ENCODE measurements around the gene C6orf47. TPM values are rescaled to one million over a fixed set of nuclear protein-coding genes. Genes with fewer than 3 reads are reported as not detected.
A peak's percentile ranks its signal among the peaks of the same experiment; 100 is the strongest.

The C6orf47 gene
- total and polyA plus RNA-seq, 4 donors, result 2.0 to 10.8 (median 7.4) TPM

DNA sequence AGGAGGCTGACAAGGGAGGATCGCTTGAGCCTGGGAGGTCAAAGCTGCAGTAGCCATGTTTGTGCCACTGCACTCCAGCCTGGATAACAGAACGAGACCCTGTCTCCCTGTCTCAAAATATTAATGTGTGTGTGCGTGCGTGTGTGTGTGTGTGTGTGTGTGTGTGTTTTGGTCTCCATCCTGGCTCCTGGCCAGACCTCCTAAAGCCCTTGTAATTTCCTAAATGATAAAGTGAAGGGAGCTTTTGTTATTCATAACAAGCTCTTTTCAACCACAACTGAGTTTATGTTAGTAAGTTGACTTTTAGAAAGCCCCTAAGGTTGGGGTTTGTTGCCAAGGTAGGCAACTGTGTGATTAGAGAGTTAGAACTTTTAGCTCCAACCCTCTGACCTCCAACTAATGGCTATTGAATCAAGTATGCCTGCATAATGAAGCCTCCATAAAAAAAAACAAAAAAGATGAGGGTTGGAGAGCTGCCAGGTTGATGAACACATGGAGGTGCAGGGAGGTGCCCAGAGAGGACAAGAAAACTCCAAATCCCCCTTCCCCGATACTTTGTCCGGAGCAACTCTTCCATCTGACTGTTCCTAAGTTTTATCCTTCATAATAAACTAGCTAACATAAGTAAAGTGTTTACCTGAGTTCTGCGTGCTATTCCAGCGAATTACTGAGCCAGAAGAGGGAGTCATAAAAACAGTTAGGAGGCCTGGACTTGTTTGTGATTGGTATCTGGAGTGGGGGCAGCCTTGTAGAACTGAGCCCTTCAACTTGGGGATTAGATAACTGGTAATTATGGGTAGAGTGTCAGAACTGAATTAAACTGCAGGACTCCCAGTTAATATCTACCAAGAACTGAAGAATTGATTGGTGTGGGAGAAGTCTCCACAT, 50.8 kb downstream of the C6orf47 start:
- Histone ChIP-seq H3K9me3 (ENCODE audit: control insufficient read depth in 4 of 4, low read length in 3 of 4) (no peaks in the 10 kb centered on the region), H3K36me3 (ENCODE audit: control insufficient read depth in 4 of 4, insufficient read depth in 3 of 4, low read depth in 1 of 4, low read length in 3 of 4) (no peaks in the 10 kb centered on the region), H3K9ac (ENCODE audit: low read depth in 1 of 2, low read length in 2 of 2) (no peak overlapping the region), H3K27me3 (ENCODE audit: control insufficient read depth in 4 of 4, insufficient read depth in 4 of 4, low read length in 3 of 4) (no peaks in the 10 kb centered on the region), H3K4me3 (ENCODE audit: low read depth in 1 of 3, low read length in 3 of 3) (no peak overlapping the region), H3K27ac (ENCODE audit: low read depth in 1 of 2, low read length in 2 of 2) (no peak overlapping the region), H3K4me1 (ENCODE audit: control insufficient read depth in 4 of 4, insufficient read depth in 4 of 4, low read length in 3 of 4) (peaks cover 0 to 8% (median 8%) of the 10 kb centered on the region in 4 donors)
- 78% methylated on average over 8 of the region's 8 CpGs for WGBS
- DNase-seq (ENCODE audit: low spot score), result no peak
- TF ChIP-seq EGR1 (IDR thresholded peaks at IDR 0.05; ENCODE audit: low read depth in 2 of 2), result no peak
- TF ChIP-seq, protein P1, sequence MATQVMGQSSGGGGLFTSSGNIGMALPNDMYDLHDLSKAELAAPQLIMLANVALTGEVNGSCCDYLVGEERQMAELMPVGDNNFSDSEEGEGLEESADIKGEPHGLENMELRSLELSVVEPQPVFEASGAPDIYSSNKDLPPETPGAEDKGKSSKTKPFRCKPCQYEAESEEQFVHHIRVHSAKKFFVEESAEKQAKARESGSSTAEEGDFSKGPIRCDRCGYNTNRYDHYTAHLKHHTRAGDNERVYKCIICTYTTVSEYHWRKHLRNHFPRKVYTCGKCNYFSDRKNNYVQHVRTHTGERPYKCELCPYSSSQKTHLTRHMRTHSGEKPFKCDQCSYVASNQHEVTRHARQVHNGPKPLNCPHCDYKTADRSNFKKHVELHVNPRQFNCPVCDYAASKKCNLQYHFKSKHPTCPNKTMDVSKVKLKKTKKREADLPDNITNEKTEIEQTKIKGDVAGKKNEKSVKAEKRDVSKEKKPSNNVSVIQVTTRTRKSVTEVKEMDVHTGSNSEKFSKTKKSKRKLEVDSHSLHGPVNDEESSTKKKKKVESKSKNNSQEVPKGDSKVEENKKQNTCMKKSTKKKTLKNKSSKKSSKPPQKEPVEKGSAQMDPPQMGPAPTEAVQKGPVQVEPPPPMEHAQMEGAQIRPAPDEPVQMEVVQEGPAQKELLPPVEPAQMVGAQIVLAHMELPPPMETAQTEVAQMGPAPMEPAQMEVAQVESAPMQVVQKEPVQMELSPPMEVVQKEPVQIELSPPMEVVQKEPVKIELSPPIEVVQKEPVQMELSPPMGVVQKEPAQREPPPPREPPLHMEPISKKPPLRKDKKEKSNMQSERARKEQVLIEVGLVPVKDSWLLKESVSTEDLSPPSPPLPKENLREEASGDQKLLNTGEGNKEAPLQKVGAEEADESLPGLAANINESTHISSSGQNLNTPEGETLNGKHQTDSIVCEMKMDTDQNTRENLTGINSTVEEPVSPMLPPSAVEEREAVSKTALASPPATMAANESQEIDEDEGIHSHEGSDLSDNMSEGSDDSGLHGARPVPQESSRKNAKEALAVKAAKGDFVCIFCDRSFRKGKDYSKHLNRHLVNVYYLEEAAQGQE (IDR thresholded peaks at IDR 0.05), result no peak
- no peak for TF ChIP-seq FOXA1 (IDR thresholded peaks at IDR 0.05)
- no peak for TF ChIP-seq SP1 (IDR thresholded peaks at IDR 0.05)
- TF ChIP-seq, protein P2, sequence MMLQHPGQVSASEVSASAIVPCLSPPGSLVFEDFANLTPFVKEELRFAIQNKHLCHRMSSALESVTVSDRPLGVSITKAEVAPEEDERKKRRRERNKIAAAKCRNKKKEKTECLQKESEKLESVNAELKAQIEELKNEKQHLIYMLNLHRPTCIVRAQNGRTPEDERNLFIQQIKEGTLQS (IDR thresholded peaks at IDR 0.05), result no peak
- TF ChIP-seq RXRA (IDR thresholded peaks at IDR 0.05), result no peak

Small RNA genes within 50 kb of the gene (small RNA-seq; reads per million reads assigned to genes)
- gene MIR4646 (not detected), gene MIR6832 (not detected), gene RF00019 (not detected), gene SNORA38 (4.2 reads per million, percentile 92 among the genes with 10 or more reads in this experiment), gene UQCRHP1 (not detected)

Other genes starting within 250 kb of the C6orf47 start
Only the 30 nearest of the 37 such genes appear.
- gene MCCD1, start 131.8 kb downstream of the C6orf47 start, total RNA-seq, result under 1 TPM in 1 of 2 donors, not detected in 1; 0.56 TPM
- not detected for gene MCCD1, start 131.8 kb downstream of the C6orf47 start, polyA plus RNA-seq
- gene DDX39B, start 118.8 kb downstream of the C6orf47 start, total RNA-seq, result 100 to 1,000 TPM; 151 to 254 TPM
- gene DDX39B, start 118.8 kb downstream of the C6orf47 start, polyA plus RNA-seq, result 100 to 1,000 TPM in 1 of 2 donors, 10 to 100 TPM in 1; 75.0 to 120 TPM
- under 1 TPM; 0.14 to 0.17 TPM for gene ATP6V1G2, start 114.2 kb downstream of the C6orf47 start, total RNA-seq
- gene ATP6V1G2, start 114.2 kb downstream of the C6orf47 start, polyA plus RNA-seq, result under 1 TPM; 0.35 to 0.36 TPM
- 1 to 10 TPM; 6.7 to 8.0 TPM for gene NFKBIL1, start 113.2 kb downstream of the C6orf47 start, total RNA-seq
- 1 to 10 TPM; 3.3 to 9.6 TPM for gene NFKBIL1, start 113.2 kb downstream of the C6orf47 start, polyA plus RNA-seq
- not detected for gene LTA, start 88.5 kb downstream of the C6orf47 start, total RNA-seq
- gene LTA, start 88.5 kb downstream of the C6orf47 start, polyA plus RNA-seq, result under 1 TPM in 1 of 2 donors, not detected in 1; 0.05 TPM
- gene TNF, start 85.2 kb downstream of the C6orf47 start, total RNA-seq, result under 1 TPM; 0.19 to 0.42 TPM
- under 1 TPM in 1 of 2 donors, not detected in 1; 0.06 TPM for gene TNF, start 85.2 kb downstream of the C6orf47 start, polyA plus RNA-seq
- gene LTB, start 78.4 kb downstream of the C6orf47 start, total RNA-seq, result 1 to 10 TPM in 1 of 2 donors, under 1 TPM in 1; 0.67 to 5.3 TPM
- 1 to 10 TPM; 1.4 to 1.7 TPM for gene LTB, start 78.4 kb downstream of the C6orf47 start, polyA plus RNA-seq
- 10 to 100 TPM; 10.4 to 24.6 TPM for gene LST1, start 74.5 kb downstream of the C6orf47 start, total RNA-seq
- gene LST1, start 74.5 kb downstream of the C6orf47 start, polyA plus RNA-seq, result 10 to 100 TPM; 11.6 to 15.3 TPM
- gene NCR3, start 67.8 kb downstream of the C6orf47 start, total RNA-seq, result under 1 TPM in 1 of 2 donors, not detected in 1; 0.42 TPM
- gene NCR3, start 67.8 kb downstream of the C6orf47 start, polyA plus RNA-seq, result under 1 TPM; 0.14 to 0.71 TPM
- gene AIF1, start 45.5 kb downstream of the C6orf47 start, total RNA-seq, result 10 to 100 TPM; 12.2 to 46.8 TPM
- gene AIF1, start 45.5 kb downstream of the C6orf47 start, polyA plus RNA-seq, result 10 to 100 TPM; 24.9 to 28.6 TPM
- 10 to 100 TPM; 27.2 to 31.9 TPM for gene PRRC2A, start 40.1 kb downstream of the C6orf47 start, total RNA-seq
- gene PRRC2A, start 40.1 kb downstream of the C6orf47 start, polyA plus RNA-seq, result 10 to 100 TPM; 21.9 to 39.3 TPM
- gene BAG6, start 8.1 kb downstream of the C6orf47 start, total RNA-seq, result 100 to 1,000 TPM; 109 to 119 TPM
- 100 to 1,000 TPM in 1 of 2 donors, 10 to 100 TPM in 1; 64.9 to 116 TPM for gene BAG6, start 8.1 kb downstream of the C6orf47 start, polyA plus RNA-seq
- gene APOM, start 4.9 kb downstream of the C6orf47 start, total RNA-seq, result 100 to 1,000 TPM in 1 of 2 donors, 10 to 100 TPM in 1; 89.8 to 164 TPM
- gene APOM, start 4.9 kb downstream of the C6orf47 start, polyA plus RNA-seq, result 100 to 1,000 TPM; 182 to 587 TPM
- 10 to 100 TPM in 1 of 2 donors, 1 to 10 TPM in 1; 8.7 to 13.9 TPM for gene GPANK1, start 4.2 kb upstream of the C6orf47 start, total RNA-seq
- 10 to 100 TPM in 1 of 2 donors, 1 to 10 TPM in 1; 7.6 to 13.8 TPM for gene GPANK1, start 4.2 kb upstream of the C6orf47 start, polyA plus RNA-seq
- 10 to 100 TPM; 58.1 to 60.5 TPM for gene CSNK2B, start 5.3 kb upstream of the C6orf47 start, total RNA-seq
- gene CSNK2B, start 5.3 kb upstream of the C6orf47 start, polyA plus RNA-seq, result 100 to 1,000 TPM in 1 of 2 donors, 10 to 100 TPM in 1; 93.5 to 108 TPM
- 1 to 10 TPM; 1.4 to 5.9 TPM for gene LY6G5B, start 9.2 kb upstream of the C6orf47 start, total RNA-seq
- 1 to 10 TPM; 1.2 to 2.8 TPM for gene LY6G5B, start 9.2 kb upstream of the C6orf47 start, polyA plus RNA-seq
- gene LY6G5C, start 20.3 kb upstream of the C6orf47 start, total RNA-seq, result 1 to 10 TPM in 1 of 2 donors, under 1 TPM in 1; 0.59 to 1.1 TPM
- gene LY6G5C, start 20.3 kb upstream of the C6orf47 start, polyA plus RNA-seq, result 1 to 10 TPM; 1.1 to 2.5 TPM
- 10 to 100 TPM; 39.1 to 59.4 TPM for gene ABHD16A, start 42.5 kb upstream of the C6orf47 start, total RNA-seq
- gene ABHD16A, start 42.5 kb upstream of the C6orf47 start, polyA plus RNA-seq, result 10 to 100 TPM; 26.6 to 30.8 TPM
- 1 to 10 TPM in 1 of 2 donors, under 1 TPM in 1; 0.08 to 3.2 TPM for gene LY6G6F, start 46.1 kb upstream of the C6orf47 start, total RNA-seq
- gene LY6G6F, start 46.1 kb upstream of the C6orf47 start, polyA plus RNA-seq, result not detected
- not detected for gene LY6G6D, start 54.6 kb upstream of the C6orf47 start, total RNA-seq
- gene LY6G6D, start 54.6 kb upstream of the C6orf47 start, polyA plus RNA-seq, result not detected
- not detected for gene LY6G6C, start 61.0 kb upstream of the C6orf47 start, total RNA-seq
- gene LY6G6C, start 61.0 kb upstream of the C6orf47 start, polyA plus RNA-seq, result not detected
- gene MPIG6B, start 62.6 kb upstream of the C6orf47 start, total RNA-seq, result 10 to 100 TPM in 1 of 2 donors, under 1 TPM in 1; 0.08 to 10.7 TPM
- under 1 TPM; 0.15 to 0.33 TPM for gene MPIG6B, start 62.6 kb upstream of the C6orf47 start, polyA plus RNA-seq
- gene DDAH2, start 68.5 kb upstream of the C6orf47 start, total RNA-seq, result 10 to 100 TPM; 23.8 to 31.4 TPM
- 10 to 100 TPM; 19.8 to 22.6 TPM for gene DDAH2, start 68.5 kb upstream of the C6orf47 start, polyA plus RNA-seq
- 100 to 1,000 TPM in 1 of 2 donors, 10 to 100 TPM in 1; 56.5 to 124 TPM for gene CLIC1, start 75.8 kb upstream of the C6orf47 start, total RNA-seq
- 10 to 100 TPM; 63.7 to 65.2 TPM for gene CLIC1, start 75.8 kb upstream of the C6orf47 start, polyA plus RNA-seq
- 1 to 10 TPM; 5.9 to 6.4 TPM for gene MSH5, start 79.2 kb upstream of the C6orf47 start, total RNA-seq
- 1 to 10 TPM; 1.2 to 2.2 TPM for gene MSH5, start 79.2 kb upstream of the C6orf47 start, polyA plus RNA-seq
- gene SAPCD1, start 101.9 kb upstream of the C6orf47 start, total RNA-seq, result 1 to 10 TPM in 1 of 2 donors, under 1 TPM in 1; 0.59 to 2.6 TPM
- gene SAPCD1, start 101.9 kb upstream of the C6orf47 start, polyA plus RNA-seq, result under 1 TPM in 1 of 2 donors, not detected in 1; 0.68 TPM
- gene VWA7, start 116.5 kb upstream of the C6orf47 start, total RNA-seq, result 1 to 10 TPM in 1 of 2 donors, under 1 TPM in 1; 0.17 to 2.0 TPM
- 1 to 10 TPM in 1 of 2 donors, under 1 TPM in 1; 0.81 to 1.0 TPM for gene VWA7, start 116.5 kb upstream of the C6orf47 start, polyA plus RNA-seq
- 10 to 100 TPM; 32.4 to 44.7 TPM for gene VARS1, start 135.0 kb upstream of the C6orf47 start, total RNA-seq
- gene VARS1, start 135.0 kb upstream of the C6orf47 start, polyA plus RNA-seq, result 10 to 100 TPM; 17.9 to 32.5 TPM
- 10 to 100 TPM in 1 of 2 donors, 1 to 10 TPM in 1; 7.3 to 18.7 TPM for gene LSM2, start 146.2 kb upstream of the C6orf47 start, total RNA-seq
- 10 to 100 TPM; 14.5 to 16.4 TPM for gene LSM2, start 146.2 kb upstream of the C6orf47 start, polyA plus RNA-seq
- gene HSPA1L, start 154.5 kb upstream of the C6orf47 start, total RNA-seq, result under 1 TPM; 0.67 to 0.79 TPM
- under 1 TPM; 0.27 to 0.28 TPM for gene HSPA1L, start 154.5 kb upstream of the C6orf47 start, polyA plus RNA-seq

Measured in liver (tissue), 10 donors.